22Rv1 (cell line): ENCODE results near the gene BLCAP.

Experiments used
- CTCF ChIP-seq: fragments of 450-650 bp; IDR thresholded peaks from 2 replicates; pipeline ENCODE4 v1.5.1; 2017; ENCODE audit warnings: mild to moderate bottlenecking
- ZFX ChIP-seq: fragments of 450-650 bp; IDR thresholded peaks from 2 replicates; pipeline ENCODE4 v1.6.1; 2017; ENCODE audit warnings: antibody characterized with exemption, borderline replicate concordance

GRCh38 chr20:37571033-37571432 is 43.4 kb upstream of the BLCAP start:
- TF ChIP-seq CTCF (no peak), ZFX (no peak)
